Right lobe of liver (tissue), 6 donors: Measurements from ENCODE around the gene ISM1. TPM values are rescaled to one million over a fixed set of nuclear protein-coding genes. Genes with fewer than 3 reads are reported as not detected.

Experiments
- ATAC-seq, 4 donors: fragments of 200-7000 bp; cut with Tn5 transposase; one replicate each; pipeline ENCODE4 v1.9.1; 2020; ENCODE audit warnings: mild to moderate bottlenecking in 4 of 4, moderate library complexity in 4 of 4
- DNase-seq, 3 donors: peaks; one replicate each; pipeline ENCODE4 v3.0.0-alpha.2; 2020
- H3K27ac ChIP-seq, 3 donors: fragments of 200-600 bp; one replicate each; pipeline ENCODE4 v1.8.0; 2022
- H3K27me3 ChIP-seq, 2 donors: fragments of 200-600 bp; one replicate each; pipeline ENCODE4 v1.8.0; 2022
- H3K36me3 ChIP-seq, 4 donors: fragments of 200-600 bp; sonication (generic) in 1 of 4; one replicate each; pipeline versions ENCODE4 v1.5.1 to v1.8.0; 2017 to 2022; ENCODE audit warnings: control low read depth in 1 of 4
- H3K4me1 ChIP-seq, 4 donors: fragments of 200-600 bp; sonication (generic) in 1 of 4; one replicate each; pipeline versions ENCODE4 v1.5.1 to v1.8.0; 2017 to 2022; ENCODE audit warnings: control low read depth in 1 of 4
- H3K4me3 ChIP-seq, 3 donors: fragments of 200-600 bp; one replicate each; pipeline ENCODE4 v1.8.0; 2022
- H3K9me3 ChIP-seq, 4 donors: fragments of 200-600 bp; sonication (generic) in 1 of 4; one replicate each; pipeline versions ENCODE4 v1.5.1 to v1.8.0; 2017 to 2022; ENCODE audit warnings: control low read depth in 1 of 4
- CTCF ChIP-seq, 4 donors: fragments of 200-600 bp in 3 of 4; fragments of 450-650 bp in 1 of 4; IDR thresholded peaks; one replicate each; pipeline versions ENCODE4 v1.5.1 to v1.8.0; 2016 to 2022; ENCODE audit warnings: antibody characterized with exemption in 4 of 4, mild to moderate bottlenecking in 2 of 4
- POLR2A ChIP-seq: fragments of 450-650 bp; IDR thresholded peaks from one replicate; pipeline ENCODE4 v1.6.1; 2017; ENCODE audit warnings: antibody characterized with exemption, mild to moderate bottlenecking
- WGBS: methylation state at CpG from one replicate; pipeline ENCODE4 v1.1.6; 2018; ENCODE audit warnings: low coverage, low lambda C conversion rate; ENCODE audit not compliant: insufficient coverage; ENCODE audit errors: missing lambda C conversion rate; 5-methylcytosine and 5-hydroxymethylcytosine counted together
- intact Hi-C, 2 donors: fragments of 100-400 bp; cut with DNase I; formaldehyde crosslinking; loops; one replicate each; pipeline versions ENCODE4 v1.11.2 to v1.14.1; 2022
- total RNA-seq, 6 experiments: library from RNA; depleted of rRNA in 2 of 6; stranded (reverse); fragments of >200 nt in 2 of 6; fragmentation: NEBNext Ultra II Directional in 3 of 6; extraction: Animal tissue kit (Norgen Biotek cat#: 25700) in 3 of 6; gene quantifications; one replicate each; pipeline versions ENCODE4 v1.1.0 to v1.2.4, GENCODE V29; 2016 to 2023
- donor health status: DM: no; HTN: yes; CAD: no.
- donor health status: DM: no; HTN: no; CAD: no.
- donor health status: DM: no; HTN: no; CAD: no.
- donor health status: DM: no; HTN: yes; CAD: no.
- donor health status: DM: no; HTN: yes; CAD: no.

The ISM1 gene
- total RNA-seq, 6 experiments from 2014 or later = 2.1 to 5.5 (median 3.2) TPM

GRCh38 chr20:13338999-13339411, 117.9 kb downstream of the ISM1 start:
- H3K36me3 ChIP-seq = no peaks in the 10 kb centered on the region
- H3K9me3 ChIP-seq = no peaks in the 10 kb centered on the region
- no peak overlapping the region for H3K4me3 ChIP-seq
- intact Hi-C loops = no loop called here
- no peak overlapping the region for H3K27ac ChIP-seq
- no peak for DNase-seq
- no peak for TF ChIP-seq CTCF (IDR thresholded peaks at IDR 0.05)
- TF ChIP-seq POLR2A = no peak
- peak in 3 of 4 donors; percentile 45 to 71 (median 55) for ATAC-seq
- WGBS = 25% methylated on average over 2 of the region's 3 CpGs
- H3K27me3 ChIP-seq = no peaks in the 10 kb centered on the region
- H3K4me1 ChIP-seq = peaks cover 0 to 11% (median 0%) of the 10 kb centered on the region in 4 donors

GRCh38 chr20:13340088-13340487, 119.0 kb downstream of the ISM1 start:
- Histone ChIP-seq H3K27me3 (no peaks in the 10 kb centered on the region), H3K4me3 (no peak overlapping the region), H3K4me1 (peaks cover 0 to 11% (median 0%) of the 10 kb centered on the region in 4 donors), H3K9me3 (no peaks in the 10 kb centered on the region), H3K27ac (no peak overlapping the region), H3K36me3 (no peaks in the 10 kb centered on the region)
- intact Hi-C loops = no loop called here
- TF ChIP-seq POLR2A = no peak
- TF ChIP-seq CTCF (IDR thresholded peaks at IDR 0.05) = no peak
- 49% methylated on average over 2 of the region's 2 CpGs for WGBS
- ATAC-seq = no peak
- no peak for DNase-seq

- ATAC-seq = no peak
- Histone ChIP-seq H3K4me1 (peaks cover 0 to 5% (median 0%) of the 10 kb centered on the region in 4 donors), H3K4me3 (no peak overlapping the region), H3K9me3 (no peaks in the 10 kb centered on the region), H3K36me3 (no peaks in the 10 kb centered on the region), H3K27me3 (no peaks in the 10 kb centered on the region), H3K27ac (no peak overlapping the region)
- 71% methylated on average over 3 of the region's 9 CpGs for WGBS
- no peak for TF ChIP-seq CTCF (IDR thresholded peaks at IDR 0.05)
- TF ChIP-seq POLR2A = no peak
- no peak for DNase-seq
- intact Hi-C loops = no loop called here
Observed at GRCh38 chr20:13341737-13342393, 120.8 kb downstream of the ISM1 start.

GRCh38 chr20:13342469-13343242, 121.6 kb downstream of the ISM1 start:
- no peaks in the 10 kb centered on the region for H3K36me3 ChIP-seq
- H3K27ac ChIP-seq = no peak overlapping the region
- TF ChIP-seq CTCF (IDR thresholded peaks at IDR 0.05) (no peak), POLR2A (no peak)
- DNase-seq (peak in 1 of 3 donors; percentile 21), ATAC-seq (peak in 2 of 4 donors; percentile 13 to 61)
- no peaks in the 10 kb centered on the region for H3K27me3 ChIP-seq
- 28% methylated on average over 5 of the region's 12 CpGs for WGBS
- H3K4me3 ChIP-seq = no peak overlapping the region
- intact Hi-C loops = no loop called here
- no peaks in the 10 kb centered on the region for H3K4me1 ChIP-seq
- no peaks in the 10 kb centered on the region for H3K9me3 ChIP-seq
